Tibial nerve (tissue), 3 donors: ENCODE results near the gene RENBP.

Experiments used
- CTCF ChIP-seq, 5 experiments: fragments of 200-600 bp in 3 of 5; fragments of 450-650 bp in 2 of 5; sonication (generic) in 3 of 5; IDR thresholded peaks; one replicate each; pipeline ENCODE4 v1.5.1; 2016 to 2019; ENCODE audit warnings: antibody characterized with exemption in 5 of 5, mild to moderate bottlenecking in 3 of 5, moderate library complexity in 2 of 5
- POLR2A ChIP-seq, 2 donors: fragments of 450-650 bp; IDR thresholded peaks; one replicate each; pipeline ENCODE4 v1.6.1; 2017; ENCODE audit warnings: antibody characterized with exemption in 2 of 2, mild to moderate bottlenecking in 2 of 2, moderate library complexity in 2 of 2

- TF ChIP-seq CTCF (IDR thresholded peaks at IDR 0.05) (no peak), POLR2A (IDR thresholded peaks at IDR 0.05) (no peak)
Measured at GRCh38 chrX:153919281-153919680, 25.2 kb downstream of the RENBP start.
